ENCODE results near the gene LCN10. TPM values are rescaled to one million over a fixed set of nuclear protein-coding genes. Genes with fewer than 3 reads are reported as not detected.
"Not testable (repeated sequence)": the region's sequence is repeated elsewhere in the genome, so short reads cannot be mapped to it uniquely, and the experiment has no call there.

LCN10 gene
- total RNA-seq, 1 experiment from 2014 or later, result not detected

DNA sequence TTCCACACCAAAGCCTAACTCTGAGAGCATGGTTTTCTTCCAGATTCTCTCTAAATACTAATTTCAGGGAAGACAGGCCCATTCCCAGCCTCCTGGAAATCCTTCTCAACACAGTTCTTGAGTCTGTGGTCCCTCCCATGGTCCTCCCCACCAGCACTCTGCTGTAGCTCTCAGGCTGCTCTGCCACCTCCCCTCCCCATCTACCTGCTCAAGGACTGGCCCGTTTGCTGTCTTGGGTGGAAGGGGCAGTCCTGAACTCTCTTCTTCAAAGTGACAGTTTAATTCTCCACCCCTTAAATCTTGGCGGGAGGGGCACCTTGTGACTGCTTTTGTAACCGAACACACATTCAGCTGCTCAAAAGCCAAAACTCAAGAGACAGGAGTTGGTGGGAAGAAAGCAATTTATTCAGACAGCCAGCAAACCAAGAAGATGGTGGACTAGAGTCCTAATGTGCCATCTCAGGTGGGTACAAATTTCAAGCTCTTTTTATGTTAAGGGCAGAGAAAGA, 29.2 kb upstream of the LCN10 start:
- DNase-seq (ENCODE audit: low spot score), result no peak

DNA sequence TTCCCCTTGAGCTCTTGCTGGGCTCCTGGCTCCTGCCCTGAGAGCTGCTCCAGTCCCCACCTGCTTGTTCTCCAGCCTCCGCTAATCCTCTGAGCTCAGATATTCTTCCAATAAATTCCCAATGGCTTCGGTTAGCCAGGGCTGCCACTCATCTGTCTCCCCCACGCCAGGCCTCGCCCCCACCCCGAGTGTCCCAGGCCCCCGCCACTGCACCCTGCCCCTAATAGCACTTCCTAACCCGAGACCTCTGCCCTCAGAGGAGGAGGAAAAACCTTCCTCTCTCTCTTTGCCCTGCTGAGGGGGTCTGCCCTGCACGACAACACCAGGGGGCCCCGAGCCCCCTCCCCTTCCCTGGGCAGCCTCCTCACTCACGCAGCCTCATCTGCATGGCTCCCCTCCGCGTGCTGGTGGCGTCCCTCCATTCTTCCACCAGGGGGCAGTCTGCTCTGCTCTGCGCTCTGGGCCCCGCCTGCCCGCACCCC, 27.0 kb upstream of the LCN10 start:
- no peak for DNase-seq (ENCODE audit: low spot score)

DNA sequence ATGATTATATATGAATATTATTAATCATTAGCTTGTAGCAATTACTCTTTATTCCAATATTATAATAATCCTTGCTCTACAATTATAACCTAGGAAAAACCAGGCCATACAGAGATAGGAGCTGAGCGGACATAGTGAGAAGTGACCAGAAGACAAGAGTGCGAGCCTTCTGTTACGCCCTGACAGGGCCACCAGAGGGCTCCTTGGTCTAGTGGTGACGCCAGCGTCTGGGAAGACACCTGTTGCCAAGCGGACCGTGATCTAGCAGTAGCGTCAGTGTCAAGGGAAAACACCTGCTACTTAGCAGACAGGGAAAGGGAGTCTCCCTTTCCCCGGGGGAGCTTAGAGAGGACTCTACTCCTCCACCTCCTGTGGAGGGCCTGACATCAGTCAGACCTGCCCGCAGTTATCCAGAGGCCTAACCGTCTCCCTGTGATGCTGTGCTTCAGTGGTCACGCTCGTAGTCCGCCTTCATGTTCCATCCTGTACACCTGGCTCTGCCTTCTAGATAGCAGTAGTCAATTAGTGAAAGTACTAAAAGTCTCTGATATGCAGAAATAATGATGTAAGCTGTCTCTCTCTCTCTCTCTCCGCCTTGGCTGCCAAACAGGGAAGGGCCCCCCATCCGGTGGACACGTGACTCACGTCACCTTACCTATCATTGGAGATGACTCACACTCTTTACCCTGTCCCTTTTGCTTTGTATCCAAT, 23.8 kb upstream of the LCN10 start:
- DNase-seq (ENCODE audit: low spot score), result not testable (repeated sequence)

DNA sequence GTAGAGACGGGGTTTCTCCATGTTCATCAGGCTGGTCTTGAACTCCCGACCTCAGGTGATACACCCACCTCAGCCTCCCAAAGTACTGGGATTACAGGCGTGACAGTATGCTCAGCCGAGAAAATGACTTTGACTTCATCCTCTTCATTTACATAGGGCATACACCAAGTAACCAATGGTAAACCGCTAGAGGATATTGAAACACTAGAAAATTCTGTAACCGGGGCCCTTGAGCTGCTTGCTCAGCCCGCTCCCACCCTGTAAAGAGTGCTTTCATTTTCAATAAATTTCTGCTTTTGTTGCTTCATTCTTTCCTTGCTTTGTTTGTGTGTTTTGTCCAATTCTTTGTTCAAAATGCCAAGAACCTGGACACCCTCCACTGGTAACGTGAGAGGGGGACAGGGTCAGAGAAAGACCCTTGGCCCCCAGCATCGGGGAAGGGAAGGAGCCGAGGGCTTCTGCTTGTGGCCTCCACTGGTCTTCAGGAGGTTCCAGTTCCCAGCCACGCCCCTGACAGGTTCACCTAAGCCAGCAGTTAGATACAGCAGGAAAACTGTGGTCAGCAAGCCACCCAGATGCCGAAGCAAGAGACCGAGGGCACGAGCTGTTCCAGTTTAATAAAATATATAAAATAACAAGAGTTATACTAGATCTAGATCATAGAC, 23.1 kb upstream of the LCN10 start:
- not testable (repeated sequence) for DNase-seq (ENCODE audit: low spot score)

DNA sequence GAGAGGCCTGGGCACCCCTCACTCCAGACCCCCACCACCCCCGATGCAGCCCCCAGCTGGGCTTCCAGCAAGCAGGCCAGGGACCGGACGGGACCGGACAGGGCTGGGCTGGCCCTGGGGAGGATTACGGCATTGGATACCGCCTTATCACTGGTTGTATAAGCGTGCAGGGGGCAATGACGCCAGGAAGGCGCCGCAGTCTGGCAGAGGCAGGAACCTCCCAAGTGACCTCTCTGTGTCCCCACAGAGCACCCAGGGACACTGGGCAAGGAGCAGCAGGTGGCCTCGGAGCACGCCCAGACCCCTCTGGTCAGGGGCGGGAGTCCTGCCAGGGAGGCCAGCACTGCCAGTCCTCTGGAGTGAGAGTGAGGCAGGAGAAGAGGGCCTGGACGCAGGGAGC, 22.3 kb upstream of the LCN10 start:
- DNase-seq (ENCODE audit: low spot score), result no peak

DNA sequence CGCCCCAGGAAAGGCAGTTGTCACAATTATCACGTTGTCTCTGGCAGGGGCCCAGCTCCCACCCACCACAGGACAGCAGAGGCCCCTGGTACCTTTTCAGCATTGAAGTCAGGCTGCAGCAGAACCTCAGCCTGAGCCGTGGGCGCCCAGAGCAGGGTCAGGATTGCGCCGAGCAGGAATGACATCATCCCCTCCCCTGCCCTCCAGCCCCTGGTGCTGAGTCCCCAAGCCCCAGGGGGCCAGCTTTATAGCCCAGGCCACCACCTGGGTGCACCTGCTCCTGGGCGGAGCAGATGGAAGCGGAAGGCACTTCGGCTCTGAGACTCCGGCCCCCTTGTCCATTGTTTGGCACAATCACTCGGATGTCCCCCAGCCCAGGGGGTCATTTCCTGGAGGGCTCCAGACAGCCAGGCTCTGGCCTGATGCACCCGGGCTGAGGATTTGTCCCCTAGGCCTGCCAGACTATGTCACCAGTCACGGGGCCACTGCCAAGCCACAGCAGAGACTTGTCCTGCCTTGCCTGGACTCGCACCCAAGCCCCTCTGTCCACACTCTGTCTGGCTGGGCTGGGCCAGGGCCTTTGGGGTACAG, 21.7 kb upstream of the LCN10 start, which contains the start of gene LCN15:
Gene LCN15 (minus strand): TSS at position 218 of the 591 bp plus-strand sequence. CDS start 30 bp downstream, at position 188.
- no peak for DNase-seq (ENCODE audit: low spot score)

DNA sequence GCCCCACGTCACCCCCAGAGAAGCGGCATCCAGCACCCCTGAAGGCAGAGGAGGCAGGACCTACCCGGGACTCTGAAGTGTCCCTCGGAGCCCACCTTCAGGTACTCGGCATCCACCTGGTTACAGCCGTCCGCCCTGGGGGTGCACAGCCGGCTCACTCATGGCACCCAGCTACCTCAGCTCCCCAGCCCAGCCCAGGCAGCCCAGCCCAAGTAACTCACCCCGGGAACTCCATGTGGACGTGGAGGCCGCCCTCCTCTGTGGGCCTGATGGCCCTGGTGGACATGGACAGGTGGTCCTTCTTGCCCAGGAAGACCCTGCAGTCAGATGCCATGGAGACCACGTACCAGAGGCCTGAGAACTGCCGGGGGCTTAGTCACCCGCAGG, 20.9 kb upstream of the LCN10 start:
- DNase-seq (ENCODE audit: low spot score), result no peak

DNA sequence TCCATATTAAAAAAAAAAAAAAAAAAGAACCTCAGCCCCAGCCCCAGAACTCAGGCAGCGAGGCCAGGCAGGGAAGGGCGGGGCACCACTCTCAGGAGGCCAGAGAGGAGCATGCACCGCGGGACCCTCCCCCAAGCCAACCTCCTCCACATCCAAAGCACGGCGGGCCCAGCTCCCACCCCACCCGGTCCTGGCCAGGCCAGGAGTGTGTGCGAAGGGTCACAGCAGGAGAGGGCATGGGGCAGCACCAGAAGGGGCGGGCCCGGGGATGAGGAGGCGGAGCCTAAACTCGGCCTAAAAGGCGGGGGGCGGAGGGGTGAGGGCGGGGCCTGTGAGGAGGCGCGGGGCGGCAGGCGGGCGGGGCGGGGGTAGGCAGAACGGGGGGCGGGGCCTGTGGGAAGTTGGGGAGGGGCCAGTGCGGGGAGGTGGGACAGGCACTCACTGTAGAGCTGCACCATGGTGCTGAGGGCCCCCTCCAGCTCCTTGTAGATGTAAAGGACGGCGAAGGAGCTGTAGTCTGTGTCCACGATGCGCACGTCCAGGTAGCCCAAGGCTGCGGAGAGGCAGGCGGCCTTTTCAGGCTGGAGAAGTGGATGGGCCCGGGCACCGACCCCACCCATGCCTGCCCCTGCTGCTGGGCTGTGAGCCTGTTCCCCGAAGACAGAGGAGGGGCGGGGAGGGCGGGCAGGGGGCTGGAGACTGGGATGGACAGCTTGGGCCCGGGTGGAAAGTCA, 20.3 kb upstream of the LCN10 start:
- DNase-seq (ENCODE audit: low spot score), result no peak

DNA sequence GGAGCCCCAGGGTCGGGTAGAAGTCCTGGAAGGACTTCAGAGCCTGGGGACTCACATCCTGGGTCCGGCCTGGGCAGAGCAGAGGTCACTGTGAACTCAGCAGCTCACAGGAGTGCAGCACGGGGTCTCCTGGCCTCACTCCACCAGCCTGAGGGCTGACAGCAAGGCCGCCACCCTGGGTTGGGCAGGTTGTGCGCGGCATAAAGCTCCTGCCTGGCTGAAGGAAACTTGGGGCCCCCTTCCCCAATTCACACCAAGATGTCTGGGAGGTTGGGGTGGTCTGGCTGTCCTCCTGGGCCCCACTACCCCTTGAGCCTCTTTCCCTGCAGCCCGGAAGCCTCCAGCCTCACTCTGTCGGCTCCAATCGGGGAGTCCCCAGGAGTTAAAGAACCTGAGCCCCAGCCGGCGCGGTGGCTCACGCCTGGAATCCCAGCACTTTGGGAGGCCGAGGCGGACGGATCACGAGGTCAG, 19.5 kb upstream of the LCN10 start:
- DNase-seq (ENCODE audit: low spot score), result no peak

DNA sequence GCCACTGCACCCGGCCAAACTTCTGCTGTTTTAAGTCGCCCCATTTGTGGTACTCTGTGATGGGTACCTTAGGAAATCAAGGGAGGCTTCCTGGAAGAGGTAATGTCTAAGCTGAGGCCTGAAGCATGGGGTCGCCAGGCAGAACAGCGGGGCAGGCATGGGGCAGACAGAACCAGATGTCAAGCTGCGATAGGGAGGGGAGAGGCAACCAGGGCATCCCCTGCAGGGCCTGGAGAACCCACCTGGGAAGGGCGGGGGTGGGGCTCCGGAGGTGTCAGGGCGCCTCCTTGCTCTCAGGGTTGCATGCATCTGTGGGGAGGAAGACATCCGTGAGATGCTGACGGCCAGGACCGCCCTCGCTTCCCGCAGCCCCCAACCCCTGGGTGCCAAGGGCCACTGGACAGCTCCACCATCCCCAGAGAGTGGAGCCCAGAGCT, 18.8 kb upstream of the LCN10 start:
- DNase-seq (ENCODE audit: low spot score), result no peak

DNA sequence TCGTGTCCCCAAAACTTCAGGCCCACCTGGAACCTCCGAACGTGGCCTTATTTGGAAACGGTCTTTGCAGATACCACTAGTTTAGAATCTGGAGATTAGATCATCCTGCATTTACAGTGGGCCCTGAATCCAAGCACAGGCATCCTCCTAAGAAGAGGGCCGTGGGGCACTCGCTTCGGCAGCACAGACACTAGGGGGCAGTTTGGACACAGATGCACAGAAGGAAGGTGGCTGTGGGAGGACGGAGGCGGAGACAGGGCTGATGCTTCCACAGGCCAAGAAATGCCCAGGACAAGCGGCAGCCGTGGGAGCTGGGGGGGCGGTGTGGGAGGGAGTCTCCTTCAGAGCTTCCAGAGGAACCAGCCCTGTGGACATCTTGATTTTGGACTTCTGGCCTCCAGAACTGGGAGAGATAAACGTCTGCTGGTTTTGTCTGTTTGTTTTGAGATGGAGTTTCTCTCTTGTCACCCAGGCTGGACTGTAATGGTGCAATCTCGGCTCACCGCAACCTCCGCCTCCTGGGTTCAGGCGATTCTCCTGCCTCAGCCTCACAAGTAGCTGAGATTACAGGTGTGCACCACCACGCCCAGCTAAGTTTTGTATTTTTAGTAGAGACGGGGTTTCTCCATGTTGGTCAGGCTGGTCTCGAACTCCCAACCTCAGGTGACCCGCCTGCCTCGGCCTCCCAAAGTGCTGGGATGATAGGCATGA, 18.2 kb upstream of the LCN10 start:
- DNase-seq (ENCODE audit: low spot score), result peak; percentile 72

DNA sequence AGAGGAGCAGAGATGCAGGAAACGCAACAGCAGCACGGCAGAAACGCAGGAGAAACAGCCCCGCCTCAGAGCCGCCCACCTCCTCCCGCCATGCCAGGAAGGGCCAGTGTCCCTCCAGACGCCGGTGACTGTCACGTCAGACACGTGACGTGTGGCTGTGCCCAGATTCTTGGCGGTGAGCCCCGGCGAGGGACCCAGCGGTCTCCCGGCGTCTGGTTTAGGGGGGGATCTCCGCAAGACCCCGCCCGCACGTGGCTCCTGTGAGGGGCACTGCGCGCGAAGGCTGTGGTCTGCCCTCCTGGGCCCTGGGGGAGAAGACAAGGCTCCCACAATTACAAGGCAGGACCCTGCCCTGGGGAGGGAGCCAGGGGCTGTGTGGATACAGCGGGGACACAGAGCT, 17.7 kb upstream of the LCN10 start:
- no peak for DNase-seq (ENCODE audit: low spot score)

DNA sequence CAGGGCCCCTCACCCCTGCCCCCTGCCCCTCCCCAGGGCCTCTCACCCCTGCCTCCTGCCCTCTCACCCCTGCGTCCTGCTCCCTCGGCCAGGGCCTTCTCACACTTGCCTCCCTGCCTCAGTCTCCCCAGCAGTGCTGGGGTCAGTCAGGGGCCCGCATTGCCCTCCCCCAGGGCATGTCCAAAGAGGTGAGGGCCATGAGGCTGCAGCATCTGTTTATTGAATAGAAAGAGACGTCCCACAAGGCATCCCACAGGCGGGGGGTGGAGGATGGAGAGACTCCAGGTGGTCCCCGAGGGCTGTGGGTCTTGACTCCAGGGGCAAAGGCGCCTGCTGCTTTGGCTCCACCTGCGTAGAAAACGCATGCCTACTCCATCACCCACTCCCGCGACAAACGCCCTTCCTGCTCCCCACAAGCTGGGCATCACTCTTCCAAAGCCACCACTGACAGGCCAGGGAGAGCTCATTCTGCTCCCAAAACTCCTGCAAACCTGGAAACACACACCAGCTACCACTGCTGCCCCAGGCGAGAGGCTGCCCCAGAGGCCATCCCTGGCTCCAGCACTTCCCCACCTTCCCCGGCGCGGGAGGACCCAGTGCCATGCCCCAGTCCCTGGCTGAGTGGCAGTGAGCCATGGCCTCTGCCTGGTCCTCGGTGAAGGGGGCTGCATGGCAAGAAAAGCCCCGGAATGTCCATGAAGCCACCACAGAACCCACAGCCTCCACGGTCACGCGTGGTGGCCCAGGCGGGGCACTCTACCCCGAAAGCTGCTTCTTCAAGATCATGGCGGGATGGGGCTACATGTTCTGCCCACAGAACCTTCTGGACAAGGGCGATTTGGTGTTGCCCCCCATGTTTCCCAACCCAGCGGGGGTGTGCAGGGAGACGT, 16.9 kb upstream of the LCN10 start:
- no peak for DNase-seq (ENCODE audit: low spot score)

DNA sequence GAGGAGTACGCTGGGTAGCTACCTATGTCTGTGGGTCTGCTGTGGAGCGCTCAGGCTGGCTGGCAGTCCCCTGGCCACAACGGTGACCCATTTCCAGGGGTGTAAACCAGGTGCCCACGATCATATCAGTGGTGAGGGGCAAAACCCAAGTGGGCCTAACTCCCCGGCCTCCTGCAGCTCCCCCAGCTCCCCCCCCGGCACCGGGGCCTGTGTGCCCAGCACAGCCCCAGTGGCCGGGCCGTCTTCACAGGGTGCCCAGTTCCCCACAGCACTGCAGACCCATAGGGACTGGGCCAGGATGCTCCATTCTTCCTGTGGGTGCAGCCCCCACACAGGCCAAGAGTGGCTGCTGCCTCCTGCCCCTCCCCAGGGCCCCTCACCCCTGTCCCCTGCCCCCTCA, 16.3 kb upstream of the LCN10 start:
- DNase-seq (ENCODE audit: low spot score), result no peak

DNA sequence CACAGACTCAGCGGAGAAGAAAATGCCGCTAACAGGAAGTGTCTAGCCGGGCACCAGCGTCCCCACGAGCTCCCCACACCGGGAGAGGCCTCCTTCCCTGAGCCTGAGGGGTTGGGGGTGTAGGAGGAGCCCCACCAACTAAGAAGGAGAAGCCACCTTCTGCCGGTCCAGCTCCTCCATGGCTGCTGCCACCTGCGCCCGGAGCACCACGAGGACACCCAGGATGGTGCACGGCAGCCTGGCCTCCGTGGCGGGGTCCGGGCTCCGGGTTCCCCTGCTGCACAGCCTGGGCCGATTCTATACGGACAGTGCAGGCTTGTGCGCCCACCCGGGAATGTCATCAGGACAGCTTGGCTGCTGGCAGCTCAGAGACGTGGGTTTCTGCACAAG, 15.0 kb upstream of the LCN10 start:
- no peak for DNase-seq (ENCODE audit: low spot score)

DNA sequence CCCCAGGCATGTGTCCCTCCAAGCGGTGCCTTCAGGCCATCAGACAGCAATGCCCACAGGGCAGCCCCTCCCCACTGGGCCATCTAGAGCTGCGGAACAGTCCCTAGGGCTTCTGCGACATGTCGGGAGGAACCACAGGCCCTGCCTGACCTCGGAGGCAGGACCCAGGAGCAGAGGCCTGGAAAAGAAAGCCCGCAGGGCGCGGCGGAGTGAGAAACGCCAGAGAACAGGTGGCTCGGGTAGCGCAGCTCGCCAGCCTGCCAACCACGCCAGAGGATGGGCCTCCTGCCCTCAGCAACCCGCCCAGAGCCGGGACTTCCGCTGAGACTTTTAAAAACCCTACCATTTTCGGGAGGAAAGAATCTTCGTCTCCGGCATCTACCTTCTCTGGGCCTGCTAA, 14.6 kb upstream of the LCN10 start:
- DNase-seq (ENCODE audit: low spot score), result no peak

DNA sequence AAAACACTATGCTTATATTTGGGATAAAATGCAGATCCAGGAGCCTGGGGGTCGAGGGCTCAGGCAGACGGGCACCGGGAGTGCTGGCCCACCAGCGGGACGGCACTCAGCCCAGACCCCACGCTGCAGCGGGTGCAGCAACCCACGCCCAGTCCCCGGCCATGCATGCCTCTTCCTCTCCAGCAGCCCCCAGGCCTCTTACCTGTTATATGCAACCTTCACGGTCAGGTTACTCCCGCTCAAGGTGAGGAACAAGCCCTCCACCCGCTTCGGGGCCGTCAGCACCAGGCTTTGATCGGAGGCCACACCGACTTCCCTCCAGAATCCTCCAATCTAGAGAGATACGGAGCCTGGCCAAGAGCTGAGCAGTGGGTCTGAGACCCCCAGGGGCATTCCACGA, 14.1 kb upstream of the LCN10 start:
- no peak for DNase-seq (ENCODE audit: low spot score)

DNA sequence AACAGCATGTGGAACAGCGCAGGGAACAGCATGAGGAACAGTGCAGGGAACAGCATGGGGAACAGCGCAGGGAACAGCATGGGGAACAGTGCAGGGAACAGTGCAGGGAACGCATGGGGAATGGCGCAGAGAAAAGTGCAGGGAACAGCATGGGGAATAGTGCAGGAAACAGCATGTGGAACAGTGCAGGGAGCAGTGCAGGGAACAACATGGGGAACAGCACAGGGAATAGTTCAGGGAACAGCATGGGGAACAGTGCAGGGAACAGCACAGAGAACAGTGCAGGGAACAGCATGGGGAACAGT, 13.3 kb upstream of the LCN10 start:
- no peak for DNase-seq (ENCODE audit: low spot score)

DNA sequence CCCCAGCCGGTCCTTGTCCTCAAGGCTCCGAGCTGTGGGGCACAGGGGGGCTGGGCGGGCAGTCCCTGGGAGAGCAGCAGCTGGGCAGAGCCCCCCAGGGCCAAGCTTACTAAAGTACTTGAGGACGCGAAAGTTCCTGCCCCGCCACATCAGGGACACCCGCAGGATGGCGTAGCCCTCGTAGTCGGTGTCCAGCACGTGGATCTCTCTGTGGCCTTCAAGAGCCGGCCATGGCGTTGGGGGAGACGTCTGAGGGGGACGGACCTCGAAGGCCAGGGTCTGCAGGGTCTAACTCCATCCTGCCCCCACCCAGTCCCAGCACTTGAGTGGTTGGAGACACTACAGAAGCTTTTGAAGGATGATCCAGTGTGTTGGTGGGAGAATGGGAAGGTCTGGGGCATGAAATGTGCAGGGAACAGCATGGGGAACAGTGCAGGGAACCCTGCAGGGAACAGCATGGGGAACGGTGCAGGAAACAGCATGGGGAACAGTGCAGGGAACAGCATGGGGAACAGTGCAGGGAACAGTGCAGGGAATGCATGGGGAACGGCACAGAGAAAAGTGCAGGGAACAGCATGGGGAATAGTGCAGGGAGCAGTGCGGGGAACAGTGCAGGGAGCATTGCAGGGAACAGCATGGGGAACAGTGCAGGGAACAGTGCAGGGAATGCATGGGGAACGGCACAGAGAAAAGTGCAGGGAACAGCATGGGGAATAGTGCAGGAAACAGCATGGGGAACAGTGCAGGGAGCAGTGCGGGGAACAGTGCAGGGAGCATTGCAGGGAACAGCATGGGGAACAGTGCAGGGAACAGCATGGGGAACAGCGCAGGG, 12.8 kb upstream of the LCN10 start:
- DNase-seq (ENCODE audit: low spot score), result not testable (repeated sequence)

Data from H4 (cell line).